HepG2 (cell line): Measurements from ENCODE around the gene GRIN2D. TPM values are rescaled to one million over a fixed set of nuclear protein-coding genes. Genes with fewer than 3 reads are reported as not detected.

ENCODE experiments used
- ADNP ChIP-seq: sonication (generic); formaldehyde crosslinking; IDR thresholded peaks from 2 replicates; pipeline ENCODE4 v1.4.0; 2020; ENCODE audit warnings: missing genetic modification reagents
- AGO2 ChIP-seq: fragments of 200-400 bp; formaldehyde crosslinking; optimal IDR thresholded peaks from 2 replicates; pipeline ENCODE3; 2017; ENCODE audit warnings: mild to moderate bottlenecking, low read depth, low read length, moderate library complexity
- EEA1 ChIP-seq: sonication (generic); formaldehyde crosslinking; IDR thresholded peaks from 2 replicates; pipeline ENCODE4 v1.5.1; 2020; ENCODE audit warnings: mild to moderate bottlenecking, missing genetic modification reagents, borderline replicate concordance
- HIC2 ChIP-seq: sonication (generic); formaldehyde crosslinking; IDR thresholded peaks from 2 replicates; pipeline ENCODE4 v1.9.0; 2022; ENCODE audit warnings: low read depth, missing genetic modification reagents
- HMGXB3 ChIP-seq: sonication (generic); formaldehyde crosslinking; IDR thresholded peaks from 2 replicates; pipeline ENCODE4 v1.4.0; 2020; ENCODE audit warnings: missing genetic modification reagents, borderline replicate concordance
- JUN ChIP-seq: sonication (generic); formaldehyde crosslinking; IDR thresholded peaks from 2 replicates; pipeline ENCODE4 v1.4.0; 2020; ENCODE audit warnings: mild to moderate bottlenecking, missing genetic modification reagents
- KLF6 ChIP-seq: IDR thresholded peaks from 2 replicates; pipeline ENCODE4 v1.8.0; 2016; ENCODE audit warnings: missing biosample characterization, missing genetic modification reagents
- LCORL ChIP-seq, 2 experiments: fragments of 450-650 bp in 1 of 2; sonication (generic) in 1 of 2; formaldehyde crosslinking in 1 of 2; IDR thresholded peaks; 2 replicates each; pipeline versions ENCODE4 v1.5.0 to v1.6.1; 2017 to 2020; ENCODE audit warnings: antibody characterized with exemption in 1 of 2, missing genetic modification reagents in 1 of 2
- MLX ChIP-seq: IDR thresholded peaks from 2 replicates; pipeline ENCODE4 v1.6.1; 2016
- NFIC ChIP-seq: IDR thresholded peaks from 2 replicates; pipeline ENCODE4 v1.6.1; 2012; ENCODE audit warnings: mild to moderate bottlenecking, low read length, inconsistent platforms
- RAD21 ChIP-seq: fragments of 450-650 bp; formaldehyde crosslinking; IDR thresholded peaks from 2 replicates; pipeline ENCODE4 v1.5.0; 2020; ENCODE audit warnings: mild to moderate bottlenecking
- RBM39 ChIP-seq: fragments of 200-400 bp; formaldehyde crosslinking; IDR thresholded peaks from one replicate; pipeline ENCODE4 v1.6.1; 2018; ENCODE audit warnings: antibody characterized with exemption, mild to moderate bottlenecking, low read depth, low read length; ENCODE audit not compliant: poor library complexity, severe bottlenecking
- ZNF12 ChIP-seq: sonication (generic); formaldehyde crosslinking; IDR thresholded peaks from 2 replicates; pipeline ENCODE4 v1.5.0; 2020; ENCODE audit warnings: missing genetic modification reagents
- ZNF383 ChIP-seq: sonication (generic); formaldehyde crosslinking; IDR thresholded peaks from 2 replicates; pipeline ENCODE4 v1.4.0; 2020; ENCODE audit warnings: missing genetic modification reagents, mild to moderate bottlenecking, borderline replicate concordance
- ZNF703 ChIP-seq: sonication (generic); formaldehyde crosslinking; IDR thresholded peaks from 2 replicates; pipeline ENCODE4 v1.5.1; 2020; ENCODE audit warnings: missing genetic modification reagents, mild to moderate bottlenecking, moderate library complexity, borderline replicate concordance
- ZSCAN21 ChIP-seq: sonication (generic); formaldehyde crosslinking; IDR thresholded peaks from 2 replicates; pipeline ENCODE4 v1.8.0; 2022; ENCODE audit warnings: mild to moderate bottlenecking, missing genetic modification reagents, moderate library complexity, borderline replicate concordance
- polyA plus RNA-seq, 8 experiments: library from polyadenylated mRNA; depleted of rRNA in 3 of 8; stranded (reverse) in 7 of 8; unstranded in 1 of 8; fragments of >200 nt; fragmentation: Illumina TruSeq in 4 of 8; extraction: Trizol in 4 of 8; gene quantifications; 2 replicates each; pipeline versions ENCODE4 v1.2.1 to v1.2.3, GENCODE V29; 2011 to 2016; ENCODE audit warnings: low read depth in 4 of 8, missing spikeins in 1 of 8, mixed read lengths in 1 of 8; ENCODE audit not compliant: insufficient read depth in 1 of 8
- total RNA-seq, 5 experiments: library from RNA; depleted of rRNA; stranded (reverse); fragments of >200 nt; fragmentation: Illumina TruSeq; extraction: Trizol; gene quantifications; 2 replicates each; pipeline ENCODE4 v1.2.3, GENCODE V29; 2016; ENCODE audit warnings: low read depth in 1 of 5
- TF ChIP-seq, protein P1 (sequence below): sonication (generic); formaldehyde crosslinking; IDR thresholded peaks from 2 replicates; pipeline ENCODE4 v1.5.0; 2020; ENCODE audit warnings: missing genetic modification reagents, mild to moderate bottlenecking, borderline replicate concordance
- TF ChIP-seq, protein P2 (sequence below): IDR thresholded peaks from 2 replicates; pipeline ENCODE4 v1.6.1; 2016; ENCODE audit warnings: low read depth, control low read depth

Gene GRIN2D
- total and polyA plus RNA-seq, 2 of the 13 experiments (the other 11 are each of a cell fraction or from before 2014, with no cell fraction given), result 0.02 to 0.13 TPM

- TF ChIP-seq, protein P1, sequence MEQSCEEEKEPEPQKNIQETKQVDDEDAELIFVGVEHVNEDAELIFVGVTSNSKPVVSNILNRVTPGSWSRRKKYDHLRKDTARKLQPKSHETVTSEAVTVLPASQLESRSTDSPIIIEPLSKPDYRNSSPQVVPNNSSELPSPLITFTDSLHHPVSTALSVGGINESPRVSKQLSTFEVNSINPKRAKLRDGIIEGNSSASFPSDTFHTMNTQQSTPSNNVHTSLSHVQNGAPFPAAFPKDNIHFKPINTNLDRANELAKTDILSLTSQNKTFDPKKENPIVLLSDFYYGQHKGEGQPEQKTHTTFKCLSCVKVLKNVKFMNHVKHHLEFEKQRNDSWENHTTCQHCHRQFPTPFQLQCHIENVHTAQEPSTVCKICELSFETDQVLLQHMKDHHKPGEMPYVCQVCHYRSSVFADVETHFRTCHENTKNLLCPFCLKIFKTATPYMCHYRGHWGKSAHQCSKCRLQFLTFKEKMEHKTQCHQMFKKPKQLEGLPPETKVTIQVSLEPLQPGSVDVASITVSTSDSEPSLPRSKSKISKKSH (CRISPR knock-in tag), result peak; percentile 17; the same call in 1 of the 2 replicates
- TF ChIP-seq ZSCAN21 (CRISPR knock-in tag), result no peak
- TF ChIP-seq AGO2, result peak; percentile 70
- no peak for TF ChIP-seq ADNP (CRISPR knock-in tag)
- no peak for TF ChIP-seq MLX (CRISPR knock-in tag)
- TF ChIP-seq ZNF703 (CRISPR knock-in tag), result no peak; the same call in 1 of the 2 replicates
- TF ChIP-seq LCORL (IDR thresholded peaks at IDR 0.05), result no peak; the same call in 1 of the 2 replicates
- TF ChIP-seq LCORL (CRISPR knock-in tag; IDR thresholded peaks at IDR 0.05), result peak; percentile 59; the same call in 1 of the 2 replicates
- TF ChIP-seq JUN (CRISPR knock-in tag), result no peak
- TF ChIP-seq, protein P2, sequence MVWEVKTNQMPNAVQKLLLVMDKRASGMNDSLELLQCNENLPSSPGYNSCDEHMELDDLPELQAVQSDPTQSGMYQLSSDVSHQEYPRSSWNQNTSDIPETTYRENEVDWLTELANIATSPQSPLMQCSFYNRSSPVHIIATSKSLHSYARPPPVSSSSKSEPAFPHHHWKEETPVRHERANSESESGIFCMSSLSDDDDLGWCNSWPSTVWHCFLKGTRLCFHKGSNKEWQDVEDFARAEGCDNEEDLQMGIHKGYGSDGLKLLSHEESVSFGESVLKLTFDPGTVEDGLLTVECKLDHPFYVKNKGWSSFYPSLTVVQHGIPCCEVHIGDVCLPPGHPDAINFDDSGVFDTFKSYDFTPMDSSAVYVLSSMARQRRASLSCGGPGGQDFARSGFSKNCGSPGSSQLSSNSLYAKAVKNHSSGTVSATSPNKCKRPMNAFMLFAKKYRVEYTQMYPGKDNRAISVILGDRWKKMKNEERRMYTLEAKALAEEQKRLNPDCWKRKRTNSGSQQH (CRISPR knock-in tag), result 0 out of 2 replicates have a peak, but pooled peaks have one; percentile 53
- peak; percentile 59; the same call in 1 of the 2 replicates for TF ChIP-seq ZNF12 (CRISPR knock-in tag)
- no peak for TF ChIP-seq NFIC
- TF ChIP-seq RAD21, result peak; percentile 57
- no peak; the same call in 1 of the 2 replicates for TF ChIP-seq HIC2 (CRISPR knock-in tag)
- TF ChIP-seq HMGXB3 (CRISPR knock-in tag), result no peak
- no peak for TF ChIP-seq KLF6 (CRISPR knock-in tag)
- TF ChIP-seq RBM39, result peak; percentile 61
- TF ChIP-seq EEA1, result no peak
- TF ChIP-seq ZNF383, result peak; percentile 86; the same call in 1 of the 2 replicates
These were observed 3.0 kb upstream of the GRIN2D start (continued) for GRCh38 chr19:48390188-48391099.
